Spleen (tissue), 7 donors: Measurements from ENCODE around the gene CXXC5.

Source experiments
- CTCF ChIP-seq, 11 experiments: fragments of 200-600 bp in 7 of 11; fragments of 450-650 bp in 4 of 11; sonication (generic) in 4 of 11; IDR thresholded peaks in 8 of 11; conservative IDR thresholded peaks in 3 of 11; 1 replicate in 7 of 11; 2 replicates in 4 of 11; pipeline versions ENCODE4 v1.4.0 to v1.8.0; 2016 to 2021; ENCODE audit warnings: antibody characterized with exemption in 11 of 11, inconsistent platforms in 4 of 11, mild to moderate bottlenecking in 1 of 11
- POLR2A ChIP-seq, 3 donors: fragments of 450-650 bp; IDR thresholded peaks; one replicate each; pipeline ENCODE4 v1.5.1; 2017; ENCODE audit warnings: antibody characterized with exemption in 3 of 3, mild to moderate bottlenecking in 1 of 3
- donor health status: DM: no; HTN: no; CAD: no; lungs with moderate emphysema.
- donor health status: DM: no; HTN: no; CAD: no.
- donor health status: DM: no; HTN: no; CAD: no.

- TF ChIP-seq CTCF (IDR thresholded peaks at IDR 0.05 in 8 of 11, conservative IDR thresholded peaks at IDR 0.05 in 3 of 11) (no peak), POLR2A (IDR thresholded peaks at IDR 0.05) (no peak)
Observed at GRCh38 chr5:139671096-139671841, 23.1 kb downstream of the CXXC5 start.
